ENCODE measurements around the gene CSNK1G1.
"Not testable (repeated sequence)": the region's sequence is repeated elsewhere in the genome, so short reads cannot be mapped to it uniquely, and the experiment has no call there.

The CSNK1G1 gene

GRCh38 chr15:64225804-64226203, 130.2 kb downstream of the CSNK1G1 start:
- DNase-seq (ENCODE audit: low read depth): no peak
- no peak overlapping the region for H3K4me3 ChIP-seq (ENCODE audit: low read length)
- no peak for TF ChIP-seq CTCF (conservative IDR thresholded peaks at IDR 0.05; ENCODE audit: low read length)

GRCh38 chr15:64224511-64224910, 131.5 kb downstream of the CSNK1G1 start:
- H3K4me3 ChIP-seq (ENCODE audit: low read length): no peak overlapping the region
- no peak for TF ChIP-seq CTCF (conservative IDR thresholded peaks at IDR 0.05; ENCODE audit: low read length)
- peak; percentile 63 for DNase-seq (ENCODE audit: low read depth)

GRCh38 chr15:64223882-64224281, 132.1 kb downstream of the CSNK1G1 start:
- TF ChIP-seq CTCF (conservative IDR thresholded peaks at IDR 0.05; ENCODE audit: low read length): no peak
- DNase-seq (ENCODE audit: low read depth): no peak
- no peak overlapping the region for H3K4me3 ChIP-seq (ENCODE audit: low read length)

- H3K4me3 ChIP-seq (ENCODE audit: low read length): no peak overlapping the region
- no peak for DNase-seq (ENCODE audit: low read depth)
- TF ChIP-seq CTCF (conservative IDR thresholded peaks at IDR 0.05; ENCODE audit: low read length): no peak
Measured at GRCh38 chr15:64222573-64223366, 133.2 kb downstream of the CSNK1G1 start.

GRCh38 chr15:64221911-64222310, 134.1 kb downstream of the CSNK1G1 start:
- not testable (repeated sequence) for H3K4me3 ChIP-seq (ENCODE audit: low read length); DNase-seq (ENCODE audit: low read depth)

- H3K4me3 ChIP-seq (ENCODE audit: low read length); DNase-seq (ENCODE audit: low read depth): not testable (repeated sequence)
Measured at GRCh38 chr15:64217429-64217750, 138.6 kb downstream of the CSNK1G1 start.

- TF ChIP-seq CTCF (conservative IDR thresholded peaks at IDR 0.05; ENCODE audit: low read length): no peak
- DNase-seq (ENCODE audit: low read depth): peak; percentile 9
- H3K4me3 ChIP-seq (ENCODE audit: low read length): no peak overlapping the region
Measured at GRCh38 chr15:64216730-64217428, 139.1 kb downstream of the CSNK1G1 start.

- TF ChIP-seq CTCF (conservative IDR thresholded peaks at IDR 0.05; ENCODE audit: low read length): no peak
- DNase-seq (ENCODE audit: low read depth): no peak
- H3K4me3 ChIP-seq (ENCODE audit: low read length): no peak overlapping the region
Measured at GRCh38 chr15:64216196-64216595, 139.8 kb downstream of the CSNK1G1 start.

Data from AG10803 (cell line).